IMR-90 (cell line): Measurements from ENCODE around the gene NKTR. TPM values are rescaled to one million over a fixed set of nuclear protein-coding genes. Genes with fewer than 3 reads are reported as not detected.

Source experiments
- ATAC-seq: fragments of 200-7000 bp; cut with Tn5 transposase; 2 replicates; pipeline ENCODE4 v1.9.1; 2020; ENCODE audit warnings: low read depth, mild to moderate bottlenecking, moderate library complexity
- BruUV-seq: library from RNA; stranded (reverse); fragments of 400-500 nt; replicated peaks from 2 replicates; lab custom pipeline; 2021; lab: Mats Ljungman, UMichigan
- CTCF ChIA-PET: fragments of 300-600 bp; formaldehyde crosslinking; extraction: SDS; loops from one replicate; lab custom pipeline; 2021; ENCODE audit warnings: antibody characterized with exemption; lab: Yijun Ruan, JAX
- POLR2A ChIA-PET: fragments of 300-600 bp; sonication (Branson Sonifier 250); formaldehyde crosslinking; loops from one replicate; lab custom pipeline; 2022; ENCODE audit warnings: antibody characterized with exemption; ENCODE audit not compliant: unreplicated experiment; lab: Charles Lee
- DNase-seq: peaks from one replicate; pipeline ENCODE4 v3.0.0; 2013
- H2AFZ ChIP-seq: replicated peaks from 2 replicates; pipeline ENCODE3; 2013; ENCODE audit warnings: low read length, mild to moderate bottlenecking; ENCODE audit not compliant: poor library complexity
- H2AK5ac ChIP-seq: 2 replicates; pipeline ENCODE4 v1.6.1; 2013; ENCODE audit warnings: low read depth, low read length, inconsistent platforms
- H2AK9ac ChIP-seq: replicated peaks from 2 replicates; pipeline ENCODE3; 2013; ENCODE audit warnings: mild to moderate bottlenecking, low read depth, low read length, moderate library complexity; ENCODE audit not compliant: poor library complexity
- H2BK120ac ChIP-seq: 2 replicates; pipeline ENCODE4 v1.6.1; 2013; ENCODE audit warnings: low read depth, low read length, inconsistent platforms
- H2BK15ac ChIP-seq: 3 replicates; pipeline ENCODE4 v1.6.1; 2013; ENCODE audit warnings: low read depth, low read length, inconsistent platforms
- H2BK20ac ChIP-seq: 2 replicates; pipeline ENCODE4 v1.6.1; 2013; ENCODE audit warnings: low read depth, mild to moderate bottlenecking, inconsistent platforms, low read length, moderate library complexity
- H2BK5ac ChIP-seq: 2 replicates; pipeline ENCODE4 v1.6.1; 2013; ENCODE audit warnings: mild to moderate bottlenecking, low read depth, low read length, inconsistent platforms; ENCODE audit not compliant: poor library complexity, severe bottlenecking
- H3K14ac ChIP-seq: replicated peaks from 2 replicates; pipeline ENCODE4 v1.6.1; 2013; ENCODE audit warnings: low read depth, low read length, inconsistent platforms
- H3K18ac ChIP-seq: 2 replicates; pipeline ENCODE4 v1.6.1; 2013; ENCODE audit warnings: low read depth, low read length, control low read depth
- H3K23ac ChIP-seq: 2 replicates; pipeline ENCODE4 v1.6.1; 2013; ENCODE audit warnings: low read depth, low read length, inconsistent platforms
- H3K27ac ChIP-seq: 2 replicates; pipeline ENCODE4 v1.5.1; 2013; ENCODE audit warnings: mild to moderate bottlenecking, control low read depth, low read length; ENCODE audit not compliant: insufficient read depth
- H3K27me3 ChIP-seq: 2 replicates; pipeline ENCODE4 v1.6.1; 2013; ENCODE audit warnings: low read length; ENCODE audit not compliant: control insufficient read depth, insufficient read depth
- H3K36me3 ChIP-seq: 2 replicates; pipeline ENCODE4 v1.6.1; 2013; ENCODE audit warnings: low read length, mixed read lengths; ENCODE audit not compliant: control insufficient read depth, insufficient read depth
- H3K4ac ChIP-seq: 2 replicates; pipeline ENCODE4 v1.6.1; 2013; ENCODE audit warnings: low read depth, low read length, inconsistent platforms
- H3K4me1 ChIP-seq: 2 replicates; pipeline ENCODE4 v1.6.1; 2013; ENCODE audit warnings: low read length, mixed read lengths; ENCODE audit not compliant: control insufficient read depth, insufficient read depth
- H3K4me2 ChIP-seq: 2 replicates; pipeline ENCODE4 v1.6.1; 2013; ENCODE audit warnings: low read depth, mild to moderate bottlenecking, control low read depth, low read length, moderate library complexity
- H3K4me3 ChIP-seq: 2 replicates; pipeline ENCODE4 v1.5.1; 2013; ENCODE audit warnings: low read depth, mild to moderate bottlenecking, control low read depth, low read length, moderate library complexity; ENCODE audit not compliant: insufficient read depth
- H3K56ac ChIP-seq: 2 replicates; pipeline ENCODE4 v1.6.1; 2013; ENCODE audit warnings: low read length, inconsistent platforms; ENCODE audit not compliant: insufficient read depth; ENCODE audit errors: extremely low read depth
- H3K79me1 ChIP-seq, 2 experiments: 2 replicates each; pipeline ENCODE4 v1.6.1; 2013; ENCODE audit warnings: low read length in 2 of 2, inconsistent platforms in 1 of 2, low read depth in 1 of 2
- H3K9ac ChIP-seq: 2 replicates; pipeline ENCODE4 v1.6.1; 2013; ENCODE audit warnings: low read depth, low read length, control low read depth
- H3K9me1 ChIP-seq: 2 replicates; pipeline ENCODE4 v1.6.1; 2013; ENCODE audit warnings: low read length, inconsistent platforms; ENCODE audit not compliant: insufficient read depth
- H3K9me3 ChIP-seq: 2 replicates; pipeline ENCODE4 v1.6.1; 2013; ENCODE audit warnings: low read length; ENCODE audit not compliant: control insufficient read depth, insufficient read depth
- H4K20me1 ChIP-seq: 2 replicates; pipeline ENCODE4 v1.6.1; 2013; ENCODE audit warnings: low read length, inconsistent platforms; ENCODE audit not compliant: insufficient read depth
- H4K5ac ChIP-seq: 2 replicates; pipeline ENCODE4 v1.6.1; 2013; ENCODE audit warnings: mild to moderate bottlenecking, low read depth, low read length, control low read depth
- H4K8ac ChIP-seq, 2 experiments: 2 replicates each; pipeline ENCODE4 v1.6.1; 2013; ENCODE audit warnings: low read depth in 2 of 2, low read length in 2 of 2, control low read depth in 1 of 2, inconsistent platforms in 1 of 2
- H4K91ac ChIP-seq: 2 replicates; pipeline ENCODE4 v1.6.1; 2013; ENCODE audit warnings: low read depth, low read length, inconsistent platforms; ENCODE audit not compliant: insufficient read depth
- BHLHE40 ChIP-seq: fragments of 150-350 bp; IDR thresholded peaks from 2 replicates; pipeline ENCODE4 v1.6.1; 2016; ENCODE audit warnings: mild to moderate bottlenecking, low read depth, low read length
- CEBPB ChIP-seq: IDR thresholded peaks from 2 replicates; pipeline ENCODE4 v1.6.1; 2012; ENCODE audit warnings: low read depth, low read length, improper control_type of control experiment
- CHD1 ChIP-seq: IDR thresholded peaks from 2 replicates; pipeline ENCODE4 v1.6.1; 2012; ENCODE audit warnings: low read depth, low read length, improper control_type of control experiment
- MAFK ChIP-seq: IDR thresholded peaks from 2 replicates; pipeline ENCODE4 v1.6.1; 2012; ENCODE audit warnings: low read depth, low read length, improper control_type of control experiment
- NFE2L2 ChIP-seq: fragments of 150-350 bp; IDR thresholded peaks from 2 replicates; pipeline ENCODE4 v1.6.1; 2016; ENCODE audit warnings: low read depth, mild to moderate bottlenecking, low read length
- RCOR1 ChIP-seq: IDR thresholded peaks from 2 replicates; pipeline ENCODE4 v1.6.1; 2012; ENCODE audit warnings: mild to moderate bottlenecking, low read length, improper control_type of control experiment; ENCODE audit not compliant: insufficient replicate concordance
- RFX5 ChIP-seq: IDR thresholded peaks from 2 replicates; pipeline ENCODE4 v1.8.0; 2012; ENCODE audit warnings: low read depth, mild to moderate bottlenecking, low read length, moderate library complexity
- SMC3 ChIP-seq: fragments of 150-350 bp; IDR thresholded peaks from 2 replicates; pipeline ENCODE4 v1.6.1; 2016; ENCODE audit warnings: low read depth, mild to moderate bottlenecking, antibody characterized with exemption, low read length, moderate library complexity
- WGBS, 2 experiments: methylation state at CpG; one replicate each; pipeline versions ENCODE4 v1.1.5 to v1.1.7; 2013; ENCODE audit warnings: missing lambda C conversion rate in 2 of 2; ENCODE audit not compliant: insufficient read length in 1 of 2; ENCODE audit errors: extremely low coverage in 2 of 2; 5-methylcytosine and 5-hydroxymethylcytosine counted together
- dilution Hi-C: fragments of 300-500 bp; cut with HindIII; formaldehyde crosslinking; loops from one replicate; pipeline ENCODE4 v1.14.3; 2018; ENCODE audit warnings: low sequenced_read_pairs; ENCODE audit not compliant: unreplicated experiment
- in situ Hi-C: fragments of 300-500 bp; cut with MboI; formaldehyde crosslinking; loops from 3 replicates; pipeline ENCODE4 v1.14.3; 2019; ENCODE audit warnings: low sequenced_read_pairs, inconsistent platforms, mixed read lengths
- intact Hi-C: fragments of 100-400 bp; cut with micrococcal nuclease; formaldehyde crosslinking; loops from 2 replicates; pipeline ENCODE4 v1.10.0; 2022
- polyA plus RNA-seq, 3 experiments: library from polyadenylated mRNA; depleted of rRNA; stranded (reverse); fragments of >200 nt; gene quantifications; 2 replicates each; pipeline ENCODE4 v1.2.3, GENCODE V29; 2012; ENCODE audit warnings: low replicate concordance in 1 of 3
- total RNA-seq: library from RNA; depleted of rRNA; stranded (reverse); fragments of >200 nt; gene quantifications from 2 replicates; pipeline ENCODE4 v1.2.3, GENCODE V29; 2012
- TF ChIP-seq, protein P1 (sequence below): fragments of 150-350 bp; IDR thresholded peaks from 2 replicates; pipeline ENCODE4 v1.6.1; 2016; ENCODE audit warnings: low read depth, mild to moderate bottlenecking, low read length, moderate library complexity, borderline replicate concordance

Gene NKTR
- total and polyA plus RNA-seq, 2 of the 4 experiments (the other 2 are of a cell fraction) = 24.0 to 30.7 TPM

DNA sequence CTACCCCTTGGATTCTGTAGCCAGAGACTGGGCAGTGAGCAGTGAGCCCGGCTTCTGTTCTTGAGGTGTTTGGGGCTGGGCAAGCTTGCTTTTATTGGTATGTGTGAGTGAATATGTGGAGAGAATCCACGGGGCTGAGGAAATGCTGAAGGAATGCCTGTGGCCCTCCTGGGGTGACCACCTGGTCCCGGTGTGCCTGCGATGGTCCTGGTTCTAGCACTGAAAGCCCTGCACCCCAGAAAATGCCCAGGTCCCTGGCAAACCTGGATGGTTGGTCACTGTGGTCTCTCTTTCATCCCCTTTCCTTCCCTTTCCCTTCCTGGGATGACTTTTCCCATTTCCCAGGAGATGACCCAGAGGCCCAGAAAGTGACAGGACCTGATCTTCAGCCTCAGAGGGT is 57.2 kb downstream of the NKTR start (continued):
- TF ChIP-seq SMC3 = no peak
- no peak for TF ChIP-seq RFX5
- no peak for TF ChIP-seq RCOR1
- TF ChIP-seq NFE2L2 = no peak

DNA sequence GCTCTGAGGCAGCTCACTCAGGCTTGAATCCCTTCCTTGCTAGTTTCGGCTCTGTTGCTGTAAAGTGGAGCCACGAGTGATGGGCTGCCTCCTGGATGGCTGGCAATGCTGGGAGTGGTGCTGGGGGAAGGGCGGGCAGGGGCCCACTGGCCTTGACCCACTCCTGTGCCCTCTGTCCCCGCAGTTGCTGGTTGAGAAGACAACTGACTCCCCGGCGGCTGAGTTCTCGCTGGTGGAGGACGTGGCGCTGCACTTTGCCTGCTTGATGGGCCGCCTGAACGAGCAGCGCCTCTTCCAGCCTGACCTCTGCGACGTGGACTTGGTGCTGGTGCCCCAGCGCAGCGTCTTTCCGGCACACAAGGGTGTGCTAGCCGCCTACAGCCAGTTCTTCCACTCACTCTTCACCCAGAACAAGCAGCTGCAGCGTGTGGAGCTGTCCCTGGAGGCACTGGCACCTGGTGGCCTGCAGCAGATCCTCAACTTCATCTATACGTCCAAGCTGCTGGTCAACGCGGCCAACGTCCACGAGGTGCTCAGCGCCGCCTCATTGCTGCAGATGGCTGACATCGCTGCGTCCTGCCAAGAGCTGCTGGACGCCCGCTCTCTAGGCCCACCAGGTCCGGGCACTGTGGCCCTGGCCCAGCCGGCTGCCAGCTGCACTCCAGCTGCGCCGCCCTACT is 57.7 kb downstream of the NKTR start:
- Histone ChIP-seq H2AK5ac (no peak overlapping the region), H3K14ac (no peak overlapping the region), H3K36me3 (peaks cover 21% of the 10 kb centered on the region; the same call in 1 of the 2 replicates), H3K4me2 (no peak overlapping the region), H4K8ac (no peak overlapping the region), H2BK120ac (no peak overlapping the region), H3K27ac (no peak overlapping the region), H2BK15ac (no peak overlapping the region), H3K56ac (no peak overlapping the region), H2AK9ac (peak overlapping the region; percentile 1), H3K23ac (no peak overlapping the region), H2BK5ac (no peak overlapping the region), H3K9me3 (no peaks in the 10 kb centered on the region), H3K9me1 (peaks cover 31% of the 10 kb centered on the region), H3K4ac (no peak overlapping the region), H3K18ac (no peak overlapping the region), H3K4me1 (peaks cover 15% of the 10 kb centered on the region), H4K20me1 (peaks cover 30% of the 10 kb centered on the region), H3K79me1 (peaks cover 15 to 55% of the 10 kb centered on the region in 2 experiments), H3K4me3 (no peak overlapping the region), H4K5ac (no peak overlapping the region), H3K9ac (no peak overlapping the region), H2AFZ (no peak overlapping the region), H2BK20ac (no peak overlapping the region), H4K91ac (no peak overlapping the region), H3K27me3 (no peaks in the 10 kb centered on the region)
- in situ Hi-C loops (no loop called here), intact Hi-C loops (loop anchor here (5.0 kb wide), 1 partner anchor 566 kb away; the partner anchor contains the start of gene TRAK1), dilution Hi-C loops (no loop called here)
- CTCF ChIA-PET = no interaction called here
- ATAC-seq (no peak), DNase-seq (no peak)
- POLR2A ChIA-PET = no interaction called here
- no TSS peak for BruUV-seq
- TF ChIP-seq CHD1 = no peak
- TF ChIP-seq BHLHE40 = no peak
- TF ChIP-seq CEBPB = no peak
- TF ChIP-seq, protein P1, sequence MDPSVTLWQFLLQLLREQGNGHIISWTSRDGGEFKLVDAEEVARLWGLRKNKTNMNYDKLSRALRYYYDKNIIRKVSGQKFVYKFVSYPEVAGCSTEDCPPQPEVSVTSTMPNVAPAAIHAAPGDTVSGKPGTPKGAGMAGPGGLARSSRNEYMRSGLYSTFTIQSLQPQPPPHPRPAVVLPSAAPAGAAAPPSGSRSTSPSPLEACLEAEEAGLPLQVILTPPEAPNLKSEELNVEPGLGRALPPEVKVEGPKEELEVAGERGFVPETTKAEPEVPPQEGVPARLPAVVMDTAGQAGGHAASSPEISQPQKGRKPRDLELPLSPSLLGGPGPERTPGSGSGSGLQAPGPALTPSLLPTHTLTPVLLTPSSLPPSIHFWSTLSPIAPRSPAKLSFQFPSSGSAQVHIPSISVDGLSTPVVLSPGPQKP = no peak
- TF ChIP-seq MAFK = no peak
- 91% methylated on average over 27 of the region's 34 CpGs; no CpG with 5 or more reads in 1 of the 2 experiments for WGBS, 2 experiments
